Inferior parietal cortex (tissue), 1 donor: Measurements from ENCODE around the gene AGPS.

Experiments used
- DNase-seq: peaks from one replicate; pipeline ENCODE4 v3.0.0-alpha.2; 2016; ENCODE audit errors: extremely low spot score

AGPS gene

DNA sequence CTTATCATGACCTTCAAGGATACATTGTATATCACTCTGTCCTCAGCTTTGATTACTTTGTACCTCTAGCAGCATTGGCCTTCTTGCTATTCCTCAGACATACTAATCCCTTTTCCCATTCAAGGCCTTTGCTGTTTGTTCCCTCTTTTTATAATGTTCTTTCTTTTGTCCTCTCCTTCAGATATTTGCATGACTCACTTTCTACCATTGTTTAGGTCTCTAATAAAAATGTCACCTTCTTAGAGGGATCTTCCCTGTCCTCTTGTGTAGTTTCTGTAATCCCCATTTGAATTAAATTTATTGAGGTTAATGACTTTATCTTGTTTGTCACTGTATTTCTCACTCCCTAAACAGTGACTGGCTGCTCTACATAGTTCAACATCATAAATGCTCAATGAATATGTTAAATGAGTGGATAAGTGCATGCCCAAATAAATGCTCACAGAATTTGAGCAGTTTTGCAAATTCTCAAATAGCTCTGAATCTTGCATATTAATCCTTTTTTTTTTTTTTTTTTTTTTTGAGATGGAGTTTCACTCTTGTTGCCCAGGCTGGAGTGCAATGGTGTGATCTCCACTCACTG is 135.9 kb downstream of the AGPS start:
- DNase-seq = no peak

DNA sequence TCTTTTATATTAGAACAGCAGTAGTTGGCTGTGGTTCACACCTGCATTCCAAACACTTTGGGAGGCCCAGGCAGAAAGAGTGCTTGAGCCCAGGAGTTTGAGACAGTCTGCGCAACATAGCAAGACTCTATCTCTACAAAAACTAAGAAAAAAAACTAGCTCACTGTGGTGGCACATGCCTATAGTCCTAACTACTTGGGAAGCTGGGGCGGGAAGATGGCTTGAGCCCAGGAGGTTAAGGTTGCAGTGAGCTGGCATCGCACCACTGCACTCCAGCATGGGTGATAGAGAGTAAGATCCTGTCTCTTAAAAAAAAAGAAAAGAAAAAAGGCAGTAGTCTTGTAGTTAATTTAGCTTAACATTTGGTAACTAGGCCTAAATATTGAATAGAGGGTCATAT is 136.6 kb downstream of the AGPS start:
- no peak for DNase-seq

DNA sequence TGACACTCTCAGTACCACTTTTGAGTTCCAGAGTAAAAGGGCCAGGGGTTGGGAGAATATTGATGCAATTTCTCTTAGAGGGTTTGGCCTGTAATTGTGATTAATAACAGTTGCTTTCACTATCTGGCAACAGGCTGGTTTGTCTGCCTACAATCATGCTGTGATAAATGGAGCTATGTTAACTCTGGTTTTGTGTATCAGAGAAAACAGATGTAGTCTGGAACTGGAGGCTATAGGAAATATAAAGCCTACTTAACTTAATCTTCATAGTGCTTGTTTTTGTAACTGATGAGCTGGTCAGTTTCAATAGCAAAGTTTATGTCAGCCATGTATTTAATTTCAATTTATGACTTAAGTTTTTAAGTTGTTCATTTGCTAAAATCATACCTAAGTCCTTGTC is 138.0 kb downstream of the AGPS start:
- no peak for DNase-seq

GRCh38 chr2:177531706-177532105 is 139.1 kb downstream of the AGPS start:
- DNase-seq = no peak

DNA sequence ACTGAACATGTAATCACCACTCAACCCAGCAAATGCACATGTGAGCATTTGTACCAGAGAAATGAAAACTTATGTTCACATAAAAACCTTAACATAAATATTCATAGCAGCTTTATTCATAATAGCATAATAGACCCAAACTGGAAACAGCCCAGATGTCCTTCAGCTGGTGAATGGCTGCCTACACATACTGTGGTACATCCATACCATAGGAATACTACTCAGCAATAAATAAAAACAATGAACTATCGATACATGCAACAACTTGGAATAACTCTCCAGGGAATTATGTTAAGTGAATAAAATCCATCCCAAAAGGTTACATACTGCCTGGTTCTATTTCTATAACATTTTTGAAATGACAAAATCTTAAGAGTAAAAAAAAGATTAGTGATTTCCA is 140.0 kb downstream of the AGPS start:
- no peak for DNase-seq

DNA sequence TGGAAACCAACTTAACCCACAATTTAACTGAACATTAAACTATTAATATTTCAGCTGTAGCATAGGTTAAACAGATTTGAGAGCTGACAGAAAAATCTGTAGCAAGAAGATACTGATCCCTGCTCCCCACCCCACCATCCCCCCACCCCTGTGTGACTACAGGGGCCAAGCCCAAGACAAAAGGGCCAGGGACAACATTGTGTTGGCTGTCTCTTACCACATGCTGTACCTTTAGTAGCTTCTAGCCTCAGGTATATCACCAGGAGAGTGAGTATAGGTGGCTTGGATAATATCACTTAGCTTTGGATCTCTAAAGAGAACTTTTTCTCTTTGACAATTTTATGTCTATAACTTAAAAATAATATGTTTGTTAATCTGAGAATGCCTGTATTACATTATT is 140.7 kb downstream of the AGPS start:
- DNase-seq = no peak

GRCh38 chr2:177535000-177535399 is 142.4 kb downstream of the AGPS start:
- DNase-seq = no peak

GRCh38 chr2:177535958-177536504 is 143.5 kb downstream of the AGPS start:
- DNase-seq = no peak

GRCh38 chr2:177537213-177537612 is 144.6 kb downstream of the AGPS start:
- DNase-seq = no peak

DNA sequence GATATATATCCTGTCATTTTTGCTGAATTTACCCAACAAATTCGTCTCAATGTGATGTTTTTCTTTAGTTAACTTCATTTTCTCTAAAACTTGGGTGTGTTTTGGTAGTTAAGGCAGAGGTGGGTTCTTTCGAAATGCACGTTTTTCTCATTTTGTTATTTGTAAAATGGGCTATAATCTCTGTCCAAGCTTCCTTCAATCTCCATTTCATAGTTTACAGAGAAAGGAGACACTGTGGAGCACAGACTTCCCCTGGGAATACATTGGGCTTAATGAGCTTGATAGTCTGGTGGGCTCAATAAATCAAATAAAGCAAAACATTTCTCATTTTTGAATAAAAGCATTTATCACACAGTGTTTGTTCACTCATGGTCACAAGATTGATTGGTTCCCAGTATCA is 145.1 kb downstream of the AGPS start:
- DNase-seq = no peak

GRCh38 chr2:177538323-177538722 is 145.8 kb downstream of the AGPS start:
- DNase-seq = no peak

DNA sequence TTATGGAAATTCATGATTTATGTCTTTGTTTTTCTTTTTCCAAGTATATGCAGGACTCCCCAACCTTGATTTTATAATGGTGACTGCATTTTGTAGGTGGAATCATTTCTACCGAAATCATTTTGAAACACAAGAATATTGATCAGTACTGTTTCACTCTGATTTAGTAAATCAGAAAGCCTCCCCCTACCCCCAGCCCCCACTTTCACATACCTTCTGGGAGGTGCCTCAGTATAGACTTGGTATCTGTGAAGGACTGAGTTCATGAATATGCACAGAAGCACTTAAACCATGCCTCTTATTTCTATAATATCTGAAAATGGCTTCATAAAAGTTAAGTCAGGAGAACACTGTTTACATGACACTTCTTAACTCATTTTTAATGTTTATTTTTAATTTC is 147.7 kb downstream of the AGPS start:
- DNase-seq = no peak

- no peak for DNase-seq
Observed at GRCh38 chr2:177541258-177541991, 148.9 kb downstream of the AGPS start.

- DNase-seq = no peak
Observed at GRCh38 chr2:177542396-177542795, 149.8 kb downstream of the AGPS start.

DNA sequence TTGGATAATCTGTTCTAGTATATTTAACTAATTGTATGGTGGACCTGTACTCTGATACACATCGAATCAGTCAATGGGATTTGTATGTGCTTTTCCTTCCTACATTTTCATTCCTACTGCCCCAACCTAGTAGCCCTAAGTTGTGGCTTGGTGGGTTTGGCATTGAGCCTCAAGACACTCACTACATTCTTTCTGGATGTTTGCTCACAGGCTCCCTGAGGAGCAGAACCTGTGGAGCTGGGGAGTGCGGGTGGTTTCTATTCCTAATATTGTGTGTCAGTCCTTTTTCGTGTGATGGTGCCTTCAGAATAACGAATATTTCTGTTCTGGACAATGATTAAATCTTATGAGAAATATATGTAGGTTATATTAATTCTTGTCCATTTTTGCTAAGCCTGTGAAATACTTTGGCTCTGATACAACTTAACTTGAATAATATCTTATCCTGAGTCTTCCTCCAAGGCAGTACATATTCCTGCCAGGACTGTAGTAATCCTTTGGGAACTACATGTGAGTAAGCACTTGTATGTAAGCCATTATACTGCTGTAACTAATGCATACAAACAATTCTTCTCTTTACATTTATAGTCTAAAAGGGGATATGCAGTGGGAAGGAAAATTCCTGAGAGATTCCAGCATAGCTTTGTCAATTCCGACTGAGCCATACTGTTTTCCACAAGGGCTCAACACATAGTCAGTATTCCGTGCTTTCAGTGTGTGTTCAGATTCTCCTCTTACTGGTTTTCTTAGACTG is 150.6 kb downstream of the AGPS start:
- DNase-seq = no peak

GRCh38 chr2:177545143-177545542 is 152.6 kb downstream of the AGPS start:
- DNase-seq = no peak

- no peak for DNase-seq
Observed at GRCh38 chr2:177545981-177546585, 153.5 kb downstream of the AGPS start.

DNA sequence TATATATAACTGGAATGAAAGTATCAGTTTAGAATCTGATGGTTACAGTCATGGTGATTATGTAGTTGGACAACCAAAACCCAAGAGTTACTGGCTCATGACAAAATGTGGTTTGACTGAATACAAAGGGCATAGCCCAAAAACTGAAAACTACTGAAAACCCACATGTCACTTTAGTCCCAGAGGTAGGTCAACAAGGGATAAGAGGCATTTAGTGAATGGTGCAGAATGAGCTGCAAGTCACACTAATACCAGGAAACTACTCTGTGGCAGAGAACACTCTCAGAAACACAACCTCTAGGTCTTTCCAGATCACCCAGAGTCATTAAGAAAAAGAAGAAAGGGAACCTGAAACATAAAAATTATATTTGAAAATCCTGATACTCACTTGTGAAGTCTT is 154.5 kb downstream of the AGPS start:
- no peak for DNase-seq

GRCh38 chr2:177547772-177548171 is 155.2 kb downstream of the AGPS start:
- DNase-seq = no peak

DNA sequence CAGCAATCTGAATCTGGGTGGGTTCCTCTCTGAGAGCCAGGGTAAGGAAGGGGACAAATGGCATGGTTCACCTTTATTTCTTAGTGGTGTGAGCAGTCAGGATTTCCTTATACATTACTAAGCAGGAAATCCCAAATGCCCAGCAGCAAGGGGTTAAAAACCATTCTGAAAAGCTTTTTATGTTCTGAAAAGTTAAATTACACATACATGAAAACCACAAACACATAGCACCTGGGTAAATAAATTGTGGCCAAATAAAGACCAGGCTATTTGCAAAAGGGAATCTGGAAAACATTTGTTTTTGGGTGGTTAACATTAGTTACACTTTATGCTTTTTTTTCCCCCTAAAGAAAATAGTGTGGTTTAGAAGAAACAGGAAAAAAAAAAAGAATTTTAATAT is 156.1 kb downstream of the AGPS start:
- no peak for DNase-seq

GRCh38 chr2:177549171-177549570 is 156.6 kb downstream of the AGPS start:
- DNase-seq = no peak
